NCI-H82 treated with DMSO at 0.1 percent for 48 hours (cell line): ENCODE results near the gene FKBP6.
"Not testable (repeated sequence)": the region's sequence is repeated elsewhere in the genome, so short reads cannot be mapped to it uniquely, and the experiment has no call there.

Experiments
- DNase-seq: peaks from one replicate; lab custom pipeline; 2025; ENCODE audit not compliant: unreplicated experiment; lab: John Stamatoyannopoulos, UW

FKBP6 gene

GRCh38 chr7:73394422-73394821, 66.5 kb downstream of the FKBP6 start:
- DNase-seq, result no peak

- DNase-seq, result no peak
These were observed 67.9 kb downstream of the FKBP6 start for GRCh38 chr7:73395538-73396503.

- peak; percentile 10 for DNase-seq
These were observed 69.7 kb downstream of the FKBP6 start for GRCh38 chr7:73397521-73398281.

GRCh38 chr7:73399185-73400050, 71.5 kb downstream of the FKBP6 start:
- not testable (repeated sequence) for DNase-seq

- DNase-seq, result not testable (repeated sequence)
These were observed 76.9 kb downstream of the FKBP6 start for GRCh38 chr7:73404860-73405259.
